Measurements from ENCODE around the gene ST6GAL1.

DNA sequence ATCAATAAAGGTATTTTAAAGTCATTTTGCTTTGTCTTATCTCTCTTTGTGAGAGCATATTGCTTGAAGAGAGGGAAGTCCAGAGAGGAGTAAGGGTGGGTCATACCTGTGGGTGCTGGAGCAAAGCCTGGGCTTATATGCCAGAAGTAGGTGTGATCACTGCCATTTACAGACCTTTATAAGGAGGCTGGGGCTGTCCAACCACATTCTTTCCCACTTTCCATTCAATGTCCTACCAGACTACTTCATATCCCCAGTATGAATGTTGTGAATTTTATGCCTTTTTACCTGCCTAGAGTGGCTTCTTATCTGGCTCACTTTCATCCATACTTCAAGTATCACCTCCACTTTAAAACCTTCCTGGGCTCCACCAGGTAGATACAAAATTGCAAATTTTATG, 39.4 kb upstream of the ST6GAL1 start:
- TF ChIP-seq, protein P1, sequence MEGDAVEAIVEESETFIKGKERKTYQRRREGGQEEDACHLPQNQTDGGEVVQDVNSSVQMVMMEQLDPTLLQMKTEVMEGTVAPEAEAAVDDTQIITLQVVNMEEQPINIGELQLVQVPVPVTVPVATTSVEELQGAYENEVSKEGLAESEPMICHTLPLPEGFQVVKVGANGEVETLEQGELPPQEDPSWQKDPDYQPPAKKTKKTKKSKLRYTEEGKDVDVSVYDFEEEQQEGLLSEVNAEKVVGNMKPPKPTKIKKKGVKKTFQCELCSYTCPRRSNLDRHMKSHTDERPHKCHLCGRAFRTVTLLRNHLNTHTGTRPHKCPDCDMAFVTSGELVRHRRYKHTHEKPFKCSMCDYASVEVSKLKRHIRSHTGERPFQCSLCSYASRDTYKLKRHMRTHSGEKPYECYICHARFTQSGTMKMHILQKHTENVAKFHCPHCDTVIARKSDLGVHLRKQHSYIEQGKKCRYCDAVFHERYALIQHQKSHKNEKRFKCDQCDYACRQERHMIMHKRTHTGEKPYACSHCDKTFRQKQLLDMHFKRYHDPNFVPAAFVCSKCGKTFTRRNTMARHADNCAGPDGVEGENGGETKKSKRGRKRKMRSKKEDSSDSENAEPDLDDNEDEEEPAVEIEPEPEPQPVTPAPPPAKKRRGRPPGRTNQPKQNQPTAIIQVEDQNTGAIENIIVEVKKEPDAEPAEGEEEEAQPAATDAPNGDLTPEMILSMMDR (IDR thresholded peaks at IDR 0.05) = no peak
- no peak for TF ChIP-seq POLR2A (IDR thresholded peaks at IDR 0.05)
